ENCODE data around the gene CSRP3.
A peak's percentile ranks its signal among the peaks of the same experiment; 100 is the strongest.

CSRP3 gene

DNA sequence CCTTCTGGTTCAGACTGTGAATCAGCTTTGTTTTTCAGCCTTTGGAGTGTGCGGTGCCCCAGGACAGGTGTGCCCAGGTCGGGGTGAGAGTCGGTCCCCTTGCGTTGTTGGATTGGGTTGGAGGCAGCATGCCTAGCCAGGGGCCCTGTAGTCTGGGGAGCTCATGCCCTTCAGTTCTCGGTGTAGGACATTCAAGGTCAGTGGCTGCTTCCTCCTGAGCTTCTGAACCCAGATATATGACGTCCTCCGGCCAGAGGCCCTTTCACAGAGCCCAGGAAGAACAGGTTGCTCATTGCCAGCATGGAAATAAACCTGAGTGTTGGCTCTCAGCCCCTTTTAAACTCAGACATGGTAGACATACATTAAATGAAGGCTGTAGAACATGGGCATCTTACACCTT lies 2.7 kb downstream of the CSRP3 start:
- ChIA-PET CTCF (interaction anchor here (0.8 to 1.6 kb wide), 5 partner anchors 12 to 67 kb away, joined by 3 to 5 read pairs (median 3); no protein-coding TSS in a partner anchor), POLR2A (no interaction called here)
- no peak overlapping the region for H3K27ac ChIP-seq (ENCODE audit: insufficient read depth in 1 of 2, low read depth in 1 of 2, low read length in 2 of 2, poor library complexity in 1 of 2, severe bottlenecking in 2 of 2)
- WGBS (ENCODE audit: insufficient coverage), result 89% methylated on average over 6 of the region's 7 CpGs
- H3K4me3 ChIP-seq (ENCODE audit: control insufficient read depth in 1 of 7, extremely low read depth in 1 of 7, insufficient read depth in 4 of 7, low read depth in 2 of 7, low read length in 6 of 7), result no peak overlapping the region
- peaks cover 12 to 44% (median 32%) of the 10 kb centered on the region in 4 experiments for H3K4me1 ChIP-seq (ENCODE audit: control extremely low read depth in 1 of 4, control insufficient read depth in 4 of 4, insufficient read depth in 4 of 4, low read length in 3 of 4)
- no peaks in the 10 kb centered on the region for H3K9me3 ChIP-seq (ENCODE audit: control extremely low read depth in 1 of 5, control insufficient read depth in 4 of 5, insufficient read depth in 2 of 5, low read depth in 1 of 5, low read length in 4 of 5)
- no peaks in the 10 kb centered on the region for H3K36me3 ChIP-seq (ENCODE audit: control insufficient read depth in 4 of 4, insufficient read depth in 4 of 4, low read length in 3 of 4)
- H3K27me3 ChIP-seq (replicated peaks in 2 of 5; ENCODE audit: control insufficient read depth in 4 of 5, insufficient read depth in 5 of 5, low read length in 4 of 5), result no peaks in the 10 kb centered on the region
- DNase-seq, result peak in 1 of 3 donors; percentile 3

DNA sequence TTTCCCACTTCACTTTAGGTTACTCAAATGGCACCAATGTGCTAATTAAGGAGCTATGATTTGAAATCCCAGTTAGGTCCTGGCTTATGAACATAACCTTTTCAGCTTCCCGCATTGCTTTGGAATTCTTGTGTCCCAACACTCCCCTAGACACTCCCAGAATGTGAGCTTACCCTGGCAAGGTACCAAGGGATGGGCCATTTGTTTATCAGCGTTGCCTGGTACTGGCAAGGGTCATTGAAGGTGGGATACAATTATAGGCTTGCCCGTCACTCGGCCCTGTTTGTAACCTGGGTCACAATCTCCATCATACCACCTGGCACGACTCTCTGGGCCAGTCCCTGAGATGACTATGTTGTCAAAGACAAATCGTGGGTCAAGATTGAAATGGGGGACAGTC lies 5.4 kb downstream of the CSRP3 start:
- H3K27ac ChIP-seq (ENCODE audit: insufficient read depth in 1 of 2, low read depth in 1 of 2, low read length in 2 of 2, poor library complexity in 1 of 2, severe bottlenecking in 2 of 2), result no peak overlapping the region
- no peak for DNase-seq
- H3K27me3 ChIP-seq (replicated peaks in 2 of 5; ENCODE audit: control insufficient read depth in 4 of 5, insufficient read depth in 5 of 5, low read length in 4 of 5), result no peaks in the 10 kb centered on the region
- ChIA-PET POLR2A (no interaction called here), CTCF (interaction anchor here (0.9 to 1.2 kb wide), 2 partner anchors 55 to 87 kb away, joined by 3 read pairs; no protein-coding TSS in a partner anchor)
- 91% methylated on average over 6 of the region's 6 CpGs for WGBS (ENCODE audit: insufficient coverage)
- H3K4me3 ChIP-seq (ENCODE audit: control insufficient read depth in 1 of 7, extremely low read depth in 1 of 7, insufficient read depth in 4 of 7, low read depth in 2 of 7, low read length in 6 of 7), result no peak overlapping the region
- no peaks in the 10 kb centered on the region for H3K36me3 ChIP-seq (ENCODE audit: control insufficient read depth in 4 of 4, insufficient read depth in 4 of 4, low read length in 3 of 4)
- peaks cover 12 to 36% (median 26%) of the 10 kb centered on the region in 4 experiments for H3K4me1 ChIP-seq (ENCODE audit: control extremely low read depth in 1 of 4, control insufficient read depth in 4 of 4, insufficient read depth in 4 of 4, low read length in 3 of 4)
- no peaks in the 10 kb centered on the region for H3K9me3 ChIP-seq (ENCODE audit: control extremely low read depth in 1 of 5, control insufficient read depth in 4 of 5, insufficient read depth in 2 of 5, low read depth in 1 of 5, low read length in 4 of 5)

DNA sequence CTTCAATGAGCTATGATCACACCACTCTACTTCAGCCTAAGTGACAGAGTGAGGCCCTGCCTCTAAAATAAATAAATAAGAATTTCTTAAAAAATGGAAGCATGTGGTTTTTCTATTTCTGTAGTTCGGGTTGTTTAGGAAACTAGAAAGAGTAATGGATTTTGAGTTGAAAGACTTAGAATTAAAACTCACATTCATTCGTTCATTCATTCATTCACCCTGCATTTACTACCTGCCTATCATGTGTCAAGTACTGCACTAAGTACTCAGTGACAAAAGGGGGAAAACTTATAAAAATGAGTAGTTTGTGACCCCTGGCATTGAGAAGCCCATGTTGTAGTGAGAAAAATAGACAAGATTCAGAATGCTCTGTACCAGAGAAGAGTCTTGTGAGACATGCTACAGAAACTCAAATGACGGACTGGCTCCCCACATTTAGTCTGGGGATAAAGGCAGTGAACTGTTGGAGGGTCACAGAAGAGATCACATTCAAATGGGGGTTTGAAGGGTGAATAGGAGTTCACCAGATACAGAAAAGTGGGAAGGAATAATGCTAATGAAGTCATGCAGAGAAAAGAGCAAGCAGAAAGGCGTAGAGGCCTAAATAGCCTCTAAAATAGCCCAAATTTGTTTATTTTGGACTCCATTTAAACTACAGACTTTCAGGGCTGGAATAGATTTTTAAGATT lies 7.0 kb downstream of the CSRP3 start:
- Histone ChIP-seq H3K27ac (ENCODE audit: insufficient read depth in 1 of 2, low read depth in 1 of 2, low read length in 2 of 2, poor library complexity in 1 of 2, severe bottlenecking in 2 of 2) (no peak overlapping the region), H3K9me3 (ENCODE audit: control extremely low read depth in 1 of 5, control insufficient read depth in 4 of 5, insufficient read depth in 2 of 5, low read depth in 1 of 5, low read length in 4 of 5) (no peaks in the 10 kb centered on the region), H3K36me3 (ENCODE audit: control insufficient read depth in 4 of 4, insufficient read depth in 4 of 4, low read length in 3 of 4) (no peaks in the 10 kb centered on the region), H3K4me1 (ENCODE audit: control extremely low read depth in 1 of 4, control insufficient read depth in 4 of 4, insufficient read depth in 4 of 4, low read length in 3 of 4) (peaks cover 3 to 19% (median 11%) of the 10 kb centered on the region in 4 experiments), H3K27me3 (replicated peaks in 2 of 5; ENCODE audit: control insufficient read depth in 4 of 5, insufficient read depth in 5 of 5, low read length in 4 of 5) (no peaks in the 10 kb centered on the region), H3K4me3 (ENCODE audit: control insufficient read depth in 1 of 7, extremely low read depth in 1 of 7, insufficient read depth in 4 of 7, low read depth in 2 of 7, low read length in 6 of 7) (no peak overlapping the region)
- POLR2A ChIA-PET, result no interaction called here
- no peak for DNase-seq
- whole genome bisulfite sequencing (ENCODE audit: insufficient coverage), result 100% methylated on average over 2 of the region's 4 CpGs
- CTCF ChIA-PET, result no interaction called here

DNA sequence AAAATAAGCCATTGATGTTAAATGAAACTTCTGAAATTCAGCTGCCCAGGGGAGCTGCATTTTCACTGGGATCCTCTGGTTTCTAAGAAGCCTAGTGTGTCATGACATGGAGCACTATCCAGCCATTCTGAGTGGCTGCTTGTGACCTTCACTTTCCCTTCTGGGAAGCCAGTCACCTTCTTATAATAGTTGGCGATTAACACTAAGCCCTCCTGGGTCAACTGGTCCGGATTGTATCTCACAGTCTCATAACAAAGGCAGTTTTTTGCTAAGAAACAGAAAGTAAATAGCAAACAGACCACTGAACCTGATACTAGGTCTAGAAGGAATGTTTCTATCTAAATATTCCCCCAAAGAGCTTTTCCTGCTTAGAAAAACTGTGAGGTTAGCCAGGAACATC lies 7.9 kb downstream of the CSRP3 start:
- peaks cover 0 to 11% (median 4%) of the 10 kb centered on the region in 4 experiments for H3K4me1 ChIP-seq (ENCODE audit: control extremely low read depth in 1 of 4, control insufficient read depth in 4 of 4, insufficient read depth in 4 of 4, low read length in 3 of 4)
- WGBS (ENCODE audit: insufficient coverage), result no CpG with 5 or more reads among the region's 2 CpGs
- DNase-seq, result no peak
- CTCF ChIA-PET, result no interaction called here
- H3K9me3 ChIP-seq (ENCODE audit: control extremely low read depth in 1 of 5, control insufficient read depth in 4 of 5, insufficient read depth in 2 of 5, low read depth in 1 of 5, low read length in 4 of 5), result no peaks in the 10 kb centered on the region
- no peaks in the 10 kb centered on the region for H3K27me3 ChIP-seq (replicated peaks in 2 of 5; ENCODE audit: control insufficient read depth in 4 of 5, insufficient read depth in 5 of 5, low read length in 4 of 5)
- no peaks in the 10 kb centered on the region for H3K36me3 ChIP-seq (ENCODE audit: control insufficient read depth in 4 of 4, insufficient read depth in 4 of 4, low read length in 3 of 4)
- no peak overlapping the region for H3K4me3 ChIP-seq (ENCODE audit: control insufficient read depth in 1 of 7, extremely low read depth in 1 of 7, insufficient read depth in 4 of 7, low read depth in 2 of 7, low read length in 6 of 7)
- POLR2A ChIA-PET, result no interaction called here
- H3K27ac ChIP-seq (ENCODE audit: insufficient read depth in 1 of 2, low read depth in 1 of 2, low read length in 2 of 2, poor library complexity in 1 of 2, severe bottlenecking in 2 of 2), result no peak overlapping the region

DNA sequence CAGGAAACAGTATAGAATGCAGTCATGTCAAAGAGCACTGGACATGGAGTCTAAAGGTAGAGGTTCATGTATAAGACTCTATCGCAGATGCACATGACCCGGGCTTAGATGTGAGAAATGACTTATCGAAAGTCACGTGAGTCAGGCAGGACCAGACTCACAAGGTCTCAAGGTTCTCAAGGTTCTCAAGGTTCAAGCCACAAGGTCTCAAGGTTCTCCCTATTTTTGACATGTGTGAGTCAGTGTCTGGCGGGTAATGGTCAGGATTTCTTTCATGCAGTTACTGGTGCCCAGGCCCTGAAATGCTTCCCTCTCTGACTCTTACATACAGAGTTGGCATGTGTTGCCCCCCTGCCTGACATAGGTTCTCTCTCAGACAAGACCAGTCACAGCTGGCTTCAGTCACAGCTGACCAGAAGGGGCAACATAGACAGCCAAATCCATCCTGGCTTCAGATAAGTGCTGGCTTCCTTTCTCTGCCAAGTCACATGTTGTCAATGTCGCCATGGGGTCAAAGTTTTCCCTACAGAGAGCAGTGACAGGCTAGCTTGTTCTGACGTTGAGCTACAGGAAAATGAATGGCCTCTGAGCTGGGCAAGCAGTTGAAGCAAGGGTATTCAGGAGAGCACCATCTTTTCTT lies 10.1 kb downstream of the CSRP3 start:
- Histone ChIP-seq H3K36me3 (ENCODE audit: control insufficient read depth in 4 of 4, insufficient read depth in 4 of 4, low read length in 3 of 4) (no peaks in the 10 kb centered on the region), H3K4me1 (ENCODE audit: control extremely low read depth in 1 of 4, control insufficient read depth in 4 of 4, insufficient read depth in 4 of 4, low read length in 3 of 4) (peaks cover 0 to 2% (median 0%) of the 10 kb centered on the region in 4 experiments), H3K27ac (ENCODE audit: insufficient read depth in 1 of 2, low read depth in 1 of 2, low read length in 2 of 2, poor library complexity in 1 of 2, severe bottlenecking in 2 of 2) (no peak overlapping the region), H3K27me3 (replicated peaks in 2 of 5; ENCODE audit: control insufficient read depth in 4 of 5, insufficient read depth in 5 of 5, low read length in 4 of 5) (no peaks in the 10 kb centered on the region), H3K9me3 (ENCODE audit: control extremely low read depth in 1 of 5, control insufficient read depth in 4 of 5, insufficient read depth in 2 of 5, low read depth in 1 of 5, low read length in 4 of 5) (no peaks in the 10 kb centered on the region), H3K4me3 (ENCODE audit: control insufficient read depth in 1 of 7, extremely low read depth in 1 of 7, insufficient read depth in 4 of 7, low read depth in 2 of 7, low read length in 6 of 7) (no peak overlapping the region)
- ChIA-PET POLR2A (no interaction called here), CTCF (no interaction called here)
- DNase-seq, result no peak
- 95% methylated on average over 7 of the region's 7 CpGs for WGBS (ENCODE audit: insufficient coverage)

DNA sequence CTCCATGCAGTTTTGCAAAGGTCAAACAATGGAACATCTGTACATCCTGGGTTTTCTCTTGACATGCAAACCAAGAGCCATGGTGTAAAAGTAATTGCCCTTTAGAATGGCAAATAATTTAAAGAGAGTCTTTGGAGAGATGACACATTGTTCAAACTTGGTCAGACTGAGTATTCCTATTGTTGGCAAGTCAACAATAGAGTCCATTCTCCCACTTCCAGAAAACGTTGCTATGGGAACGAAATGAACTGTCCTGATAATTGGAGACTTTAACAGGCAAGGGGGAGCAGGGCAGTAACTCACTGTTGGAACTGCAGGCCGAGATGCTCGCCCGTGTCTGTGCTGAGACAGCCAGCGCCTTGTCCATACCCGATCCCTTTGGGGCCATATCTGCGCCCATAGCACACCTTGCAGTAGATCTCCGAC lies 13.9 kb downstream of the CSRP3 start:
- peaks cover 0 to 9% (median under 1%) of the 10 kb centered on the region in 4 experiments for H3K4me1 ChIP-seq (ENCODE audit: control extremely low read depth in 1 of 4, control insufficient read depth in 4 of 4, insufficient read depth in 4 of 4, low read length in 3 of 4)
- POLR2A ChIA-PET, result no interaction called here
- 98% methylated on average over 9 of the region's 9 CpGs for WGBS (ENCODE audit: insufficient coverage)
- no peak overlapping the region for H3K4me3 ChIP-seq (ENCODE audit: control insufficient read depth in 1 of 7, extremely low read depth in 1 of 7, insufficient read depth in 4 of 7, low read depth in 2 of 7, low read length in 6 of 7)
- no peak for DNase-seq
- no peaks in the 10 kb centered on the region for H3K9me3 ChIP-seq (ENCODE audit: control extremely low read depth in 1 of 5, control insufficient read depth in 4 of 5, insufficient read depth in 2 of 5, low read depth in 1 of 5, low read length in 4 of 5)
- CTCF ChIA-PET, result no interaction called here
- no peak overlapping the region for H3K27ac ChIP-seq (ENCODE audit: insufficient read depth in 1 of 2, low read depth in 1 of 2, low read length in 2 of 2, poor library complexity in 1 of 2, severe bottlenecking in 2 of 2)
- H3K36me3 ChIP-seq (ENCODE audit: control insufficient read depth in 4 of 4, insufficient read depth in 4 of 4, low read length in 3 of 4), result no peaks in the 10 kb centered on the region
- no peaks in the 10 kb centered on the region for H3K27me3 ChIP-seq (replicated peaks in 2 of 5; ENCODE audit: control insufficient read depth in 4 of 5, insufficient read depth in 5 of 5, low read length in 4 of 5)

DNA sequence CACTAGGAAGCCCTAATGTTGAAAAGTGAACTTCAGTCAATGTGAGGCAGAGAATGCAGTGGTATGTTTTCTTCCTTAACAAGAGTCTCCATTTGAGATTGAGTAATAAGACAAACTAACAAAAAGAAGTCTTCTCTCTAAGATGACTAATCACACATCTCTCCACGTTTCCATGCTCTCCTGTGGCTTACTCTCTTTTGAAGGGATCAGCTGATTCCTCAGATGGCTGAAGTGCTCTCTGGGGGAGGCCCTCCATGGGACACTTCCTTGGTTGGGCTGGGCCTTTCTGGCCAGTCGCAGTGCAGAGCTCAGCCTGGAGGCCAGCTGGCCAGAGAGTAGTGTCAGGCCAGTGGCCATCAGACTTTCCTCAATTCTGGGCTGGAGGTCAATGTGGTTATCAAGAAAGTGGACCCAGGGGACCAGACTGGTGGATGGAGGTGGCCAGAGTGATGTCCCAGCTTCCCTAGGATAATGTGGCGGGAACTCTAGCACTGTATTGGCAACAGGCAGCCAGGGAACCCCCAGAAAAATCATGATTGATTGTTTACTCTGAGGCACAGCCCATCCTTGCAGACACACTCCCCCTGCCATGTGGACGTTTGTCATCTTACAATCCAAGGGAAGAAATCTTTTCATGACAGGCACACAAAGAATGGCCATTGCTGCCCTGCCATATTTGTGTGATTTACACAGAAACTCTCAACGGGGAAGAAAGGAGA lies 14.5 kb downstream of the CSRP3 start:
- ChIA-PET POLR2A (no interaction called here), CTCF (interaction anchor here (1.3 to 1.6 kb wide), 2 partner anchors 14 to 25 kb away, joined by 3 to 8 read pairs; partner anchors contain the start of gene CSRP3)

More for the DNA sequence above, 14.5 kb downstream of the CSRP3 start:
- Histone ChIP-seq H3K27ac (ENCODE audit: insufficient read depth in 1 of 2, low read depth in 1 of 2, low read length in 2 of 2, poor library complexity in 1 of 2, severe bottlenecking in 2 of 2) (no peak overlapping the region), H3K4me3 (ENCODE audit: control insufficient read depth in 1 of 7, extremely low read depth in 1 of 7, insufficient read depth in 4 of 7, low read depth in 2 of 7, low read length in 6 of 7) (no peak overlapping the region), H3K27me3 (replicated peaks in 2 of 5; ENCODE audit: control insufficient read depth in 4 of 5, insufficient read depth in 5 of 5, low read length in 4 of 5) (no peaks in the 10 kb centered on the region), H3K9me3 (ENCODE audit: control extremely low read depth in 1 of 5, control insufficient read depth in 4 of 5, insufficient read depth in 2 of 5, low read depth in 1 of 5, low read length in 4 of 5) (no peaks in the 10 kb centered on the region), H3K4me1 (ENCODE audit: control extremely low read depth in 1 of 4, control insufficient read depth in 4 of 4, insufficient read depth in 4 of 4, low read length in 3 of 4) (peaks cover 0 to 10% (median under 1%) of the 10 kb centered on the region in 4 experiments), H3K36me3 (ENCODE audit: control insufficient read depth in 4 of 4, insufficient read depth in 4 of 4, low read length in 3 of 4) (no peaks in the 10 kb centered on the region)
- 88% methylated on average over 5 of the region's 5 CpGs for WGBS (ENCODE audit: insufficient coverage)
- DNase-seq, result no peak
